Rectal smooth muscle tissue (tissue), 1 donor: ENCODE data around the gene ENG.
A peak's percentile ranks its signal among the peaks of the same experiment; 100 is the strongest.

Experiments
- H3K27ac ChIP-seq: one replicate; pipeline ENCODE4 v1.7.0; 2013; ENCODE audit warnings: low read depth, low read length, inconsistent platforms
- H3K27me3 ChIP-seq: one replicate; pipeline ENCODE4 v1.7.0; 2013; ENCODE audit warnings: low read length; ENCODE audit not compliant: control insufficient read depth, insufficient read depth
- H3K36me3 ChIP-seq: one replicate; pipeline ENCODE4 v1.7.0; 2013; ENCODE audit warnings: low read length; ENCODE audit not compliant: control insufficient read depth, insufficient read depth
- H3K4me1 ChIP-seq: one replicate; pipeline ENCODE4 v1.7.0; 2013; ENCODE audit warnings: low read length; ENCODE audit not compliant: control insufficient read depth, insufficient read depth
- H3K4me3 ChIP-seq: one replicate; pipeline ENCODE4 v1.7.0; 2013; ENCODE audit warnings: low read length
- H3K9ac ChIP-seq: one replicate; pipeline ENCODE4 v1.7.0; 2013; ENCODE audit warnings: low read length

The ENG gene

GRCh38 chr9:127809540-127810377 lies 44.7 kb downstream of the ENG start:
- no peak overlapping the region for H3K4me3 ChIP-seq
- no peaks in the 10 kb centered on the region for H3K27me3 ChIP-seq
- peaks cover 28% of the 10 kb centered on the region for H3K36me3 ChIP-seq
- H3K4me1 ChIP-seq = no peaks in the 10 kb centered on the region
- no peak overlapping the region for H3K27ac ChIP-seq
- no peak overlapping the region for H3K9ac ChIP-seq

- H3K4me1 ChIP-seq = peaks cover 3% of the 10 kb centered on the region
Observed at GRCh38 chr9:127809002-127809539, 45.4 kb downstream of the ENG start.

GRCh38 chr9:127808347-127809001 lies 46.0 kb downstream of the ENG start:
- no peak overlapping the region for H3K27ac ChIP-seq
- H3K9ac ChIP-seq = no peak overlapping the region
- peaks cover 22% of the 10 kb centered on the region for H3K36me3 ChIP-seq
- peaks cover 9% of the 10 kb centered on the region for H3K4me1 ChIP-seq
- H3K4me3 ChIP-seq = no peak overlapping the region
- no peaks in the 10 kb centered on the region for H3K27me3 ChIP-seq

More at GRCh38 chr9:127809002-127809539, 45.4 kb downstream of the ENG start:
- no peak overlapping the region for H3K4me3 ChIP-seq
- no peak overlapping the region for H3K9ac ChIP-seq
- peaks cover 27% of the 10 kb centered on the region for H3K36me3 ChIP-seq
- no peak overlapping the region for H3K27ac ChIP-seq
- H3K27me3 ChIP-seq = no peaks in the 10 kb centered on the region

GRCh38 chr9:127806871-127807270 lies 47.6 kb downstream of the ENG start:
- H3K27ac ChIP-seq = no peak overlapping the region
- peaks cover 14% of the 10 kb centered on the region for H3K36me3 ChIP-seq
- H3K9ac ChIP-seq = no peak overlapping the region
- H3K4me3 ChIP-seq = no peak overlapping the region
- no peaks in the 10 kb centered on the region for H3K27me3 ChIP-seq
- peaks cover 10% of the 10 kb centered on the region for H3K4me1 ChIP-seq

GRCh38 chr9:127805620-127806019 lies 48.8 kb downstream of the ENG start:
- Histone ChIP-seq H3K9ac (no peak overlapping the region), H3K27me3 (no peaks in the 10 kb centered on the region), H3K36me3 (peaks cover 12% of the 10 kb centered on the region), H3K4me3 (no peak overlapping the region), H3K4me1 (peaks cover 10% of the 10 kb centered on the region), H3K27ac (no peak overlapping the region)

- peak overlapping the region; percentile 88 for H3K4me3 ChIP-seq
- peaks cover 10% of the 10 kb centered on the region for H3K4me1 ChIP-seq
- H3K27ac ChIP-seq = peak overlapping the region; percentile 80
- peaks cover 11% of the 10 kb centered on the region for H3K36me3 ChIP-seq
- H3K27me3 ChIP-seq = no peaks in the 10 kb centered on the region
- peak overlapping the region; percentile 79 for H3K9ac ChIP-seq
Observed at GRCh38 chr9:127803507-127804352, 50.7 kb downstream of the ENG start.

- Histone ChIP-seq H3K4me3 (peak within 1 kb of the TSS; percentile 88), H3K9ac (peak within 1 kb of the TSS; percentile 79), H3K4me1 (peaks cover 10% of the 10 kb centered on the region)
Observed at GRCh38 chr9:127802576-127803443, 51.6 kb downstream of the ENG start, which contains the start of gene FPGS. Gene FPGS, plus strand, starts transcription at chr9:127802882. Its CDS starts 43 bp downstream, at chr9:127802925.

GRCh38 chr9:127801955-127802575 lies 52.4 kb downstream of the ENG start:
- peak overlapping the region; percentile 73 for H3K27ac ChIP-seq
- no peaks in the 10 kb centered on the region for H3K27me3 ChIP-seq
- no peak overlapping the region for H3K9ac ChIP-seq
- H3K4me3 ChIP-seq = peak overlapping the region; percentile 75
- peaks cover 10% of the 10 kb centered on the region for H3K4me1 ChIP-seq
- peaks cover 3% of the 10 kb centered on the region for H3K36me3 ChIP-seq

More at GRCh38 chr9:127802576-127803443, 51.6 kb downstream of the ENG start, which contains the start of gene FPGS:
- H3K27ac ChIP-seq = peak within 1 kb of the TSS; percentile 80
- H3K27me3 ChIP-seq = no peaks in the 10 kb centered on the region
- peaks cover 4% of the 10 kb centered on the region for H3K36me3 ChIP-seq

- Histone ChIP-seq H3K27ac (no peak overlapping the region), H3K36me3 (no peaks in the 10 kb centered on the region), H3K27me3 (no peaks in the 10 kb centered on the region), H3K4me1 (no peaks in the 10 kb centered on the region), H3K4me3 (no peak overlapping the region), H3K9ac (no peak overlapping the region)
Observed at GRCh38 chr9:127796852-127797370, 57.5 kb downstream of the ENG start.

GRCh38 chr9:127796225-127796813 lies 58.1 kb downstream of the ENG start:
- Histone ChIP-seq H3K9ac (no peak overlapping the region), H3K4me3 (no peak overlapping the region), H3K36me3 (no peaks in the 10 kb centered on the region), H3K4me1 (no peaks in the 10 kb centered on the region), H3K27ac (no peak overlapping the region), H3K27me3 (no peaks in the 10 kb centered on the region)
